ENCODE results near the gene RUBCNL. TPM values are rescaled to one million over a fixed set of nuclear protein-coding genes. Genes with fewer than 3 reads are reported as not detected.
"Not testable (repeated sequence)": the region's sequence is repeated elsewhere in the genome, so short reads cannot be mapped to it uniquely, and the experiment has no call there.

The RUBCNL gene
- total and polyA plus RNA-seq, 9 of the 15 experiments (the other 6 are each of a cell fraction or from before 2014, with no cell fraction given): 0.04 to 0.35 (median 0.12) TPM; not detected in 3

GRCh38 chr13:46373623-46374022, 13.4 kb downstream of the RUBCNL start:
- WGBS (ENCODE audit: insufficient coverage, low coverage, missing lambda C conversion rate): 11% methylated on average over 1 of the region's 1 CpG
- Histone ChIP-seq H3K9me3 (replicated peaks; ENCODE audit: control insufficient read depth, insufficient read depth, low read depth, low read length) (no peaks in the 10 kb centered on the region), H3K36me3 (ENCODE audit: control insufficient read depth, insufficient read depth, low read length) (no peaks in the 10 kb centered on the region), H2AFZ (ENCODE audit: low read depth, low read length) (no peak overlapping the region), H3K27me3 (ENCODE audit: control insufficient read depth in 2 of 2, insufficient read depth in 2 of 2, low read length in 2 of 2) (peaks cover 4 to 14% of the 10 kb centered on the region in 2 experiments; a peak in 4 of 5 replicates), H3K9ac (ENCODE audit: insufficient read depth in 1 of 2, low read depth in 2 of 2, low read length in 2 of 2) (no peak overlapping the region), H3K27ac (ENCODE audit: extremely low read depth, low read depth, low read length) (no peak overlapping the region), H3K4me2 (ENCODE audit: insufficient read depth, low read length) (no peak overlapping the region), H3K4me1 (replicated peaks in 1 of 2; ENCODE audit: control insufficient read depth in 2 of 2, insufficient read depth in 2 of 2, low read length in 2 of 2) (no peaks in the 10 kb centered on the region; a peak in 2 of 5 replicates), H3K9me1 (ENCODE audit: control insufficient read depth, insufficient read depth, low read length) (no peaks in the 10 kb centered on the region), H3K79me2 (ENCODE audit: control insufficient read depth, insufficient read depth, low read length) (no peaks in the 10 kb centered on the region), H4K20me1 (replicated peaks; ENCODE audit: control insufficient read depth, insufficient read depth, low read length) (no peaks in the 10 kb centered on the region), H3K4me3 (no peak overlapping the region)
- POLR2A ChIA-PET: no interaction called here
- BruUV-seq (replicated peaks): no TSS peak
- no peak for TF ChIP-seq DMBX1 (CRISPR knock-in tag; IDR thresholded peaks at IDR 0.05; ENCODE audit: borderline replicate concordance)
- CTCF ChIA-PET (ENCODE audit: low intra/inter-chr PET ratio): no interaction called here
- FAIRE-seq (no peak), DNase-seq (ENCODE audit: extremely low read depth in 1 of 4, low spot score in 3 of 4) (no peak), ATAC-seq (no peak)
- in situ Hi-C loops (cut with MboI) (no loop called here), intact Hi-C loops (cut with micrococcal nuclease) (no loop called here)

- H3K27me3 ChIP-seq (ENCODE audit: control insufficient read depth in 2 of 2, insufficient read depth in 2 of 2, low read length in 2 of 2): peaks cover 4 to 14% of the 10 kb centered on the region in 2 experiments; a peak in 4 of 5 replicates
- ATAC-seq; CTCF ChIA-PET (ENCODE audit: low intra/inter-chr PET ratio); intact Hi-C loops (cut with micrococcal nuclease); H3K4me1 ChIP-seq (replicated peaks in 1 of 2; ENCODE audit: control insufficient read depth in 2 of 2, insufficient read depth in 2 of 2, low read length in 2 of 2); H3K9me3 ChIP-seq (replicated peaks; ENCODE audit: control insufficient read depth, insufficient read depth, low read depth, low read length); H3K4me2 ChIP-seq (ENCODE audit: insufficient read depth, low read length); H3K9me1 ChIP-seq (ENCODE audit: control insufficient read depth, insufficient read depth, low read length); H3K27ac ChIP-seq (ENCODE audit: extremely low read depth, low read depth, low read length); DNase-seq (ENCODE audit: extremely low read depth in 1 of 4, low spot score in 3 of 4); H4K20me1 ChIP-seq (replicated peaks; ENCODE audit: control insufficient read depth, insufficient read depth, low read length); H2AFZ ChIP-seq (ENCODE audit: low read depth, low read length); H3K4me3 ChIP-seq; H3K79me2 ChIP-seq (ENCODE audit: control insufficient read depth, insufficient read depth, low read length); in situ Hi-C loops (cut with MboI); FAIRE-seq; POLR2A ChIA-PET; H3K9ac ChIP-seq (ENCODE audit: insufficient read depth in 1 of 2, low read depth in 2 of 2, low read length in 2 of 2); H3K36me3 ChIP-seq (ENCODE audit: control insufficient read depth, insufficient read depth, low read length); BruUV-seq (replicated peaks): not testable (repeated sequence)
- WGBS (ENCODE audit: insufficient coverage, low coverage, missing lambda C conversion rate): 30% methylated on average over 8 of the region's 8 CpGs
These were observed 14.1 kb downstream of the RUBCNL start for GRCh38 chr13:46372938-46373337.

Data from K562 (cell line).